Liver (tissue), 9 donors: Measurements from ENCODE around the gene CSRP1. TPM values are rescaled to one million over a fixed set of nuclear protein-coding genes. Genes with fewer than 3 reads are reported as not detected.

ENCODE experiments used
- DNase-seq: peaks from one replicate; pipeline ENCODE4 v3.0.0-alpha.2; 2017; ENCODE audit warnings: low spot score
- H3K27ac ChIP-seq, 2 donors: one replicate each; pipeline ENCODE4 v1.7.0; 2013; ENCODE audit warnings: inconsistent platforms in 2 of 2, low read length in 2 of 2, control low read depth in 1 of 2, low read depth in 1 of 2, mild to moderate bottlenecking in 1 of 2
- H3K27me3 ChIP-seq, 4 donors: one replicate each; pipeline versions ENCODE4 v1.6.1 to v1.7.0; 2013; ENCODE audit warnings: low read length in 3 of 4, inconsistent platforms in 1 of 4, mild to moderate bottlenecking in 1 of 4, moderate library complexity in 1 of 4; ENCODE audit not compliant: control insufficient read depth in 4 of 4, insufficient read depth in 4 of 4
- H3K36me3 ChIP-seq, 4 donors: one replicate each; pipeline versions ENCODE4 v1.6.1 to v1.7.0; 2013; ENCODE audit warnings: low read length in 3 of 4, mild to moderate bottlenecking in 3 of 4, low read depth in 1 of 4, moderate library complexity in 1 of 4; ENCODE audit not compliant: control insufficient read depth in 4 of 4, insufficient read depth in 3 of 4
- H3K4me1 ChIP-seq, 4 donors: one replicate each; pipeline versions ENCODE4 v1.6.1 to v1.7.0; 2013; ENCODE audit warnings: low read length in 3 of 4, mild to moderate bottlenecking in 3 of 4, moderate library complexity in 1 of 4; ENCODE audit not compliant: control insufficient read depth in 4 of 4, insufficient read depth in 4 of 4
- H3K4me3 ChIP-seq, 3 donors: one replicate each; pipeline versions ENCODE4 v1.6.1 to v1.7.0; 2013; ENCODE audit warnings: low read length in 3 of 3, control low read depth in 1 of 3, low read depth in 1 of 3, mild to moderate bottlenecking in 1 of 3
- H3K9ac ChIP-seq, 2 donors: one replicate each; pipeline ENCODE4 v1.7.0; 2013; ENCODE audit warnings: low read length in 2 of 2, mild to moderate bottlenecking in 2 of 2, moderate library complexity in 2 of 2, control low read depth in 1 of 2, low read depth in 1 of 2
- H3K9me3 ChIP-seq, 4 donors: one replicate each; pipeline versions ENCODE4 v1.6.1 to v1.7.0; 2013; ENCODE audit warnings: low read length in 3 of 4; ENCODE audit not compliant: control insufficient read depth in 4 of 4
- ATF3 ChIP-seq: IDR thresholded peaks from 2 replicates; pipeline ENCODE4 v1.6.1; 2016; ENCODE audit warnings: antibody characterized with exemption
- CTCF ChIP-seq: fragments of 150-350 bp; IDR thresholded peaks from 2 replicates; pipeline ENCODE4 v1.5.1; 2017; ENCODE audit warnings: improper control_type of control experiment, low read depth, low read length; ENCODE audit not compliant: missing input control
- FOXA1 ChIP-seq: IDR thresholded peaks from 2 replicates; pipeline ENCODE4 v1.6.1; 2016; ENCODE audit warnings: antibody characterized with exemption
- GABPA ChIP-seq, 2 donors: IDR thresholded peaks in 1 of 2; conservative IDR thresholded peaks in 1 of 2; 2 replicates each; pipeline ENCODE4 v1.6.1; 2016; ENCODE audit warnings: antibody characterized with exemption in 2 of 2, mild to moderate bottlenecking in 1 of 2, moderate library complexity in 1 of 2
- HNF4G ChIP-seq: IDR thresholded peaks from 2 replicates; pipeline ENCODE4 v1.6.1; 2016; ENCODE audit warnings: antibody characterized with exemption
- JUND ChIP-seq, 2 donors: IDR thresholded peaks; 2 replicates each; pipeline ENCODE4 v1.6.1; 2016; ENCODE audit warnings: antibody characterized with exemption in 2 of 2
- MAX ChIP-seq: IDR thresholded peaks from 2 replicates; pipeline ENCODE4 v1.6.1; 2016; ENCODE audit warnings: antibody characterized with exemption
- RAD21 ChIP-seq, 2 donors: IDR thresholded peaks; 2 replicates each; pipeline ENCODE4 v1.6.1; 2016; ENCODE audit warnings: antibody characterized with exemption in 2 of 2, mild to moderate bottlenecking in 2 of 2
- REST ChIP-seq: IDR thresholded peaks from 2 replicates; pipeline ENCODE4 v1.6.1; 2016; ENCODE audit warnings: antibody characterized with exemption, mild to moderate bottlenecking
- RXRA ChIP-seq, 2 donors: IDR thresholded peaks; 2 replicates each; pipeline ENCODE4 v1.6.1; 2017 to 2018; ENCODE audit warnings: antibody characterized with exemption in 2 of 2, mild to moderate bottlenecking in 1 of 2
- SP1 ChIP-seq: IDR thresholded peaks from 2 replicates; pipeline ENCODE4 v1.6.1; 2018; ENCODE audit warnings: antibody characterized with exemption, mild to moderate bottlenecking
- TAF1 ChIP-seq: conservative IDR thresholded peaks from 2 replicates; pipeline ENCODE4 v1.6.1; 2016; ENCODE audit warnings: antibody characterized with exemption, mild to moderate bottlenecking
- YY1 ChIP-seq: IDR thresholded peaks from 2 replicates; pipeline ENCODE4 v1.6.1; 2016; ENCODE audit warnings: antibody characterized with exemption, mild to moderate bottlenecking
- ZBTB33 ChIP-seq: IDR thresholded peaks from 2 replicates; pipeline ENCODE4 v1.6.1; 2016; ENCODE audit warnings: antibody characterized with exemption
- WGBS: extraction: QIAGEN DNeasy Blood & Tissue Kit; methylation state at CpG from one replicate; pipeline ENCODE4 v1.1.7; 2013; 5-methylcytosine and 5-hydroxymethylcytosine counted together
- polyA plus RNA-seq, 2 donors: library from polyadenylated mRNA; stranded (reverse) in 1 of 2; unstranded in 1 of 2; fragments of 200-250 nt in 1 of 2; fragments of >200 nt in 1 of 2; fragmentation: Nextera tagmentation in 1 of 2; extraction: Ambion mirVana in 1 of 2; gene quantifications; one replicate each; pipeline versions ENCODE4 v1.2.1 to v1.2.3, GENCODE V29; 2013 to 2015
- total RNA-seq, 2 donors: library from RNA; depleted of rRNA; stranded (reverse); fragments of >200 nt; gene quantifications; one replicate each; pipeline ENCODE4 v1.2.3, GENCODE V29; 2014
- donor health status: healthy.
- donor health status: healthy.
- donor health status: healthy.
- donor health status: healthy.
- donor health status: healthy.

CSRP1 gene
- total and polyA plus RNA-seq, 4 donors, result 42.7 to 96.9 (median 68.3) TPM

GRCh38 chr1:201460814-201461644 is 45.9 kb downstream of the CSRP1 start:
- no peaks in the 10 kb centered on the region for H3K36me3 ChIP-seq
- no peak overlapping the region for H3K4me3 ChIP-seq
- H3K27me3 ChIP-seq, result no peaks in the 10 kb centered on the region
- 90% methylated on average over 8 of the region's 8 CpGs for WGBS
- TF ChIP-seq JUND (IDR thresholded peaks at IDR 0.05), result no peak
- TF ChIP-seq YY1, result no peak
- no peak for TF ChIP-seq ATF3
- TF ChIP-seq ZBTB33, result no peak
- no peak for TF ChIP-seq CTCF
- no peak for TF ChIP-seq HNF4G
- no peak for TF ChIP-seq RXRA (IDR thresholded peaks at IDR 0.05)
- H3K9ac ChIP-seq, result no peak overlapping the region
- DNase-seq, result no peak
- no peaks in the 10 kb centered on the region for H3K4me1 ChIP-seq
- H3K27ac ChIP-seq, result no peak overlapping the region
- no peaks in the 10 kb centered on the region for H3K9me3 ChIP-seq

GRCh38 chr1:201459775-201460174 is 47.1 kb downstream of the CSRP1 start:
- Histone ChIP-seq H3K27ac (no peak overlapping the region), H3K9me3 (no peaks in the 10 kb centered on the region), H3K27me3 (no peaks in the 10 kb centered on the region), H3K4me1 (no peaks in the 10 kb centered on the region), H3K4me3 (no peak overlapping the region), H3K36me3 (no peaks in the 10 kb centered on the region), H3K9ac (no peak overlapping the region)
- no peak for TF ChIP-seq YY1
- TF ChIP-seq TAF1, result no peak
- no peak for TF ChIP-seq MAX
- no peak for TF ChIP-seq JUND (IDR thresholded peaks at IDR 0.05)
- WGBS, result 91% methylated on average over 5 of the region's 5 CpGs
- DNase-seq, result no peak

GRCh38 chr1:201459052-201459451 is 47.9 kb downstream of the CSRP1 start:
- Histone ChIP-seq H3K27me3 (no peaks in the 10 kb centered on the region), H3K4me1 (no peaks in the 10 kb centered on the region), H3K36me3 (no peaks in the 10 kb centered on the region), H3K4me3 (no peak overlapping the region), H3K27ac (no peak overlapping the region), H3K9ac (no peak overlapping the region), H3K9me3 (no peaks in the 10 kb centered on the region)
- no peak for DNase-seq
- 91% methylated on average over 3 of the region's 3 CpGs for WGBS
- TF ChIP-seq SP1 (no peak), FOXA1 (no peak), JUND (IDR thresholded peaks at IDR 0.05) (no peak), ZBTB33 (no peak), RXRA (IDR thresholded peaks at IDR 0.05) (no peak), REST (no peak), RAD21 (IDR thresholded peaks at IDR 0.05) (no peak), MAX (no peak), GABPA (IDR thresholded peaks at IDR 0.05 in 1 of 2, conservative IDR thresholded peaks at IDR 0.05 in 1 of 2) (no peak)
